Body of pancreas (tissue), 4 donors: ENCODE measurements around the gene PDE4D. TPM values are rescaled to one million over a fixed set of nuclear protein-coding genes. Genes with fewer than 3 reads are reported as not detected.

Experiments used
- ATAC-seq: fragments of 150-250 bp; one replicate; pipeline ENCODE4 v1.9.1; 2016
- DNase-seq, 4 donors: peaks; one replicate each; pipeline ENCODE4 v3.0.0-alpha.2; 2019
- H3K27ac ChIP-seq, 4 donors: fragments of 200-600 bp; sonication (generic); 1 replicate in 3 of 4; 2 replicates in 1 of 4; pipeline versions ENCODE4 v1.5.1 to v1.6.1; 2016 to 2019; ENCODE audit warnings: mild to moderate bottlenecking in 1 of 4, mixed read lengths in 1 of 4, moderate library complexity in 1 of 4
- H3K27me3 ChIP-seq, 2 donors: fragments of 200-600 bp; sonication (generic); one replicate each; pipeline ENCODE4 v1.6.0; 2016; ENCODE audit warnings: mild to moderate bottlenecking in 1 of 2
- H3K36me3 ChIP-seq, 2 donors: fragments of 200-600 bp; sonication (generic); replicated peaks in 1 of 2; 2 replicates each; pipeline ENCODE4 v1.5.1; 2016; ENCODE audit warnings: low read depth in 2 of 2; ENCODE audit not compliant: insufficient read depth in 1 of 2
- H3K4me1 ChIP-seq: fragments of 200-600 bp; sonication (generic); one replicate; pipeline ENCODE4 v1.6.0; 2016
- H3K4me3 ChIP-seq, 2 donors: fragments of 200-600 bp; sonication (generic); 1 replicate in 1 of 2; 2 replicates in 1 of 2; pipeline ENCODE4 v1.5.1; 2016 to 2019
- H3K9me3 ChIP-seq, 3 donors: fragments of 200-600 bp; sonication (generic); 1 replicate in 2 of 3; 2 replicates in 1 of 3; pipeline ENCODE4 v1.5.1; 2016
- POLR2A ChIP-seq, 3 donors: fragments of 450-650 bp; IDR thresholded peaks; one replicate each; pipeline ENCODE4 v1.6.1; 2016; ENCODE audit warnings: antibody characterized with exemption in 3 of 3, mild to moderate bottlenecking in 2 of 3
- WGBS, 2 donors: methylation state at CpG; one replicate each; pipeline ENCODE4 v1.1.5; 2017; 5-methylcytosine and 5-hydroxymethylcytosine counted together
- intact Hi-C: fragments of 100-400 bp; cut with DNase I; formaldehyde crosslinking; loops from one replicate; pipeline ENCODE4 v1.15.1; 2023
- total RNA-seq, 2 donors: library from RNA; depleted of rRNA; stranded (reverse); fragments of >200 nt; gene quantifications; one replicate each; pipeline ENCODE4 v1.1.0, GENCODE V29; 2016
- TF ChIP-seq, protein P1 (sequence below), 7 experiments: fragments of 450-650 bp in 4 of 7; fragments of 200-600 bp in 3 of 7; sonication (generic) in 3 of 7; IDR thresholded peaks; one replicate each; pipeline ENCODE4 v1.5.1; 2016 to 2019; ENCODE audit warnings: antibody characterized with exemption in 7 of 7

Gene PDE4D
- total RNA-seq, 2 donors from 2014 or later, result 8.6 to 9.2 TPM

DNA sequence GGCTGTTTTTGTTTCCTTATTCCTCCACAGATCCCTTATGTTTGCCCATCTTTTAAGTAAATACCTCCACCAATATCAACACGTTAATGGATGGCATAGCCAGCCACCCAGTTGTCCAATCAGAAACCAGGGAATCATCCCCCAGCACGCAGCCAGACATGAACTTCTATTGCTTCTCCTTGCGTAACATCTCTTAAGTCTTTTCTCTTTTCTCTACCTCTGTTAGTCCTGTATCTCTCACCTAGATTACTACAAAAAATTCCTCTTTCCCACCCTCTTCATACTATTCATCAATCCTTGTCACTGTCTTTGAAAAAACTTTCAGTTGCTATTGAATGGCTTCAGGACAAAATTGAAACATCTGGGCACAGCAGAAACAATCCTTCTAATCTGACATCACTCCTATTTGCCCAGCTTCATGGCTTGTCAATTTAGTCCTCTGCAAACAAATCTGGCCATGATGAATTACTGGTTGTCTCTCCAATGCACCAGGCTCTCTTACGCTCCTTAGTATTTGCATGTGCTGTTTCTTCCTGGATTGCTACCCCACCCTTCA, 961.4 kb downstream of the PDE4D start:
- intact Hi-C loops, result no loop called here
- Histone ChIP-seq H3K27ac (no peak overlapping the region), H3K27me3 (no peaks in the 10 kb centered on the region), H3K4me3 (no peak overlapping the region), H3K4me1 (no peaks in the 10 kb centered on the region), H3K36me3 (no peaks in the 10 kb centered on the region), H3K9me3 (no peaks in the 10 kb centered on the region)
- 62 to 65% methylated on average over 4 of the region's 4 CpGs for WGBS, 2 donors
- no peak for DNase-seq
- TF ChIP-seq, protein P1, sequence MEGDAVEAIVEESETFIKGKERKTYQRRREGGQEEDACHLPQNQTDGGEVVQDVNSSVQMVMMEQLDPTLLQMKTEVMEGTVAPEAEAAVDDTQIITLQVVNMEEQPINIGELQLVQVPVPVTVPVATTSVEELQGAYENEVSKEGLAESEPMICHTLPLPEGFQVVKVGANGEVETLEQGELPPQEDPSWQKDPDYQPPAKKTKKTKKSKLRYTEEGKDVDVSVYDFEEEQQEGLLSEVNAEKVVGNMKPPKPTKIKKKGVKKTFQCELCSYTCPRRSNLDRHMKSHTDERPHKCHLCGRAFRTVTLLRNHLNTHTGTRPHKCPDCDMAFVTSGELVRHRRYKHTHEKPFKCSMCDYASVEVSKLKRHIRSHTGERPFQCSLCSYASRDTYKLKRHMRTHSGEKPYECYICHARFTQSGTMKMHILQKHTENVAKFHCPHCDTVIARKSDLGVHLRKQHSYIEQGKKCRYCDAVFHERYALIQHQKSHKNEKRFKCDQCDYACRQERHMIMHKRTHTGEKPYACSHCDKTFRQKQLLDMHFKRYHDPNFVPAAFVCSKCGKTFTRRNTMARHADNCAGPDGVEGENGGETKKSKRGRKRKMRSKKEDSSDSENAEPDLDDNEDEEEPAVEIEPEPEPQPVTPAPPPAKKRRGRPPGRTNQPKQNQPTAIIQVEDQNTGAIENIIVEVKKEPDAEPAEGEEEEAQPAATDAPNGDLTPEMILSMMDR (IDR thresholded peaks at IDR 0.05), result no peak
- no peak for TF ChIP-seq POLR2A (IDR thresholded peaks at IDR 0.05)
- ATAC-seq, result no peak

DNA sequence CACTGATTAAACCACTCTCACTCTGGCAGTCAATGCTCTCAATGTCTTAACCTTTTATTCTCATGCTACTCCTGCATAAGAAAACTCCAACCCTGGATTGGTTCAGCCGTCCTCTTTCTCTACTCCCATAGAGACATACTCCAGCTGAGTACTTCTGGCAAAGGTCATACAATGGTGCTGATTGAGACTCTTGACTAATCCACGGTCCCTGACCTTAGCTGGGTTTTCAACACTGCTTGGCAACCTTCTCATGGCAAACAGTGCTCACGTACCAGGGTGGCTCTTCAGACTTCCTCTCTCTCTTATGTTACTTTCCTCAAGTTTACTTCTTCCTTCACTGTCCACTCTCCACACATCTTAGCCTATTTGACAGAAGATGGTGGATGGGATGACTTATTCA, 963.0 kb downstream of the PDE4D start:
- no peaks in the 10 kb centered on the region for H3K9me3 ChIP-seq
- DNase-seq (no peak), ATAC-seq (no peak)
- no peaks in the 10 kb centered on the region for H3K4me1 ChIP-seq
- TF ChIP-seq, protein P1 (IDR thresholded peaks at IDR 0.05), result no peak
- no peak for TF ChIP-seq POLR2A (IDR thresholded peaks at IDR 0.05)
- intact Hi-C loops, result no loop called here
- H3K4me3 ChIP-seq, result no peak overlapping the region
- no peak overlapping the region for H3K27ac ChIP-seq
- 67 to 81% methylated on average over 3 of the region's 3 CpGs for WGBS, 2 donors
- no peaks in the 10 kb centered on the region for H3K36me3 ChIP-seq
- no peaks in the 10 kb centered on the region for H3K27me3 ChIP-seq

DNA sequence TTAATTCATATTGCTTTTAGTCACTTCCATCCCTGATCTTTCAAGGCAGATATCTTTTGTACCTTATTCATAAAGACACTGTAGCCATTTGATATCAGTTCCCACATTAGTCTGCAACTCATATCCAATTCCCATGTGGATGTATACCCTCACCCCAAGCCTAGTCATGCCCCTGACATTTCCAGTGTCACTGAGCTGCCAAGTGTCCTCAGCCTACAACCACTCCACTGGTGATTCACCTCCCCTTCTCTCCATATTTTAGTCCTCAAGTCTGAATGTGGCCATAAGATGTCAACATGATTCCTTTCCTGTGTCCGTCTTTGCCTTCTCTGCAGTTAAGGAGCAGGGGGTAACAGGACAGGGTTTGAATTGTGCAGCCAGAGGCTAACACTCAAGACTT, 963.8 kb downstream of the PDE4D start:
- no peak for DNase-seq
- no peak for ATAC-seq
- Histone ChIP-seq H3K4me3 (no peak overlapping the region), H3K27me3 (no peaks in the 10 kb centered on the region), H3K36me3 (no peaks in the 10 kb centered on the region), H3K9me3 (no peaks in the 10 kb centered on the region), H3K27ac (no peak overlapping the region), H3K4me1 (no peaks in the 10 kb centered on the region)
- no peak for TF ChIP-seq POLR2A (IDR thresholded peaks at IDR 0.05)
- TF ChIP-seq, protein P1 (IDR thresholded peaks at IDR 0.05), result no peak
- 45 to 72% methylated on average over 1 of the region's 1 CpG for WGBS, 2 donors
- intact Hi-C loops, result no loop called here

DNA sequence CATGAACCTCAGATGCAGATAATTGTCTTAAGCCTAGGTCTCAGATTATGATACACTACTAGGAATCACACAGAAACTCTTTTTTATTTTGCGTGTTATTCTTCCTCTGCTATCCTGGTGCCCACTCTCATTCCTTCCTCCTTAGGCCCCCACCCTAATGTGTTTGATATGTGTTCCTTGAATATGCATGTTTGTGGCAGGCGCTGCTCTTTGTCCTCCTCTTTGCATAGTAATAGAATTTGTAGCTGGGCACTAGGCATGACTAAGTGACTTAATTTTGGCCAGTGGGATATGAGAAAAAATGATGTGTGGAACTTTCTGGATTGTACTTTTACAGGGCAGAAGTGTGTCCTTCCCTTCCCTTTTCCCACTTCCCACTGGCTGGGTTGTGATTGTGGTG, 965.6 kb downstream of the PDE4D start:
- Histone ChIP-seq H3K4me3 (no peak overlapping the region), H3K27ac (no peak overlapping the region), H3K27me3 (no peaks in the 10 kb centered on the region), H3K4me1 (peaks cover 7% of the 10 kb centered on the region), H3K9me3 (no peaks in the 10 kb centered on the region), H3K36me3 (no peaks in the 10 kb centered on the region)
- DNase-seq (no peak), ATAC-seq (no peak)
- intact Hi-C loops, result no loop called here
- WGBS, 2 donors, result 91 to 96% methylated on average over 2 of the region's 2 CpGs
- TF ChIP-seq POLR2A (IDR thresholded peaks at IDR 0.05), result no peak
- TF ChIP-seq, protein P1 (IDR thresholded peaks at IDR 0.05), result no peak

DNA sequence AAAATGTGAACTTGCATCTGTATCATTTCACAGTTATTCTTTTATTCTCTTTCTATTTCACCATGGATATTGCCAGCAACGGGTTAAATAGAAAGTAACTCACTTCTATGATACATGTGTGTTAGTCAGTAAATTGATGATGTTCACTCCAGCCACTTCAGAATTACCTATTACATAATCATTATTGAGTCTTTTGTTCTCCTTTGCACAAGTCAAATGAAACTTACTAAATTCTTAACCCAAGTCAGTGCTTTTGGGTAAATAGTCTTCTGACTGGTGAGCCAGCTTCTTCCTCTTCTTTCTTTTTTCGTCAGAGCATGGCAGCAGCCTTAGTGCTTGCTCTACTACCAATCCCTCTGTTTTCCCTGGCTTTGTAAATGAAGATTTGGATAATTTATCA, 966.3 kb downstream of the PDE4D start:
- no peak for DNase-seq
- 56 to 57% methylated on average over 2 of the region's 2 CpGs for WGBS, 2 donors
- Histone ChIP-seq H3K9me3 (no peaks in the 10 kb centered on the region), H3K4me1 (peaks cover 11% of the 10 kb centered on the region), H3K4me3 (no peak overlapping the region), H3K27me3 (no peaks in the 10 kb centered on the region), H3K36me3 (no peaks in the 10 kb centered on the region), H3K27ac (no peak overlapping the region)
- TF ChIP-seq POLR2A (IDR thresholded peaks at IDR 0.05), result no peak
- intact Hi-C loops, result no loop called here
- ATAC-seq, result no peak
